SK-N-SH (cell line): ENCODE data around the gene RNF175. TPM values are rescaled to one million over a fixed set of nuclear protein-coding genes. Genes with fewer than 3 reads are reported as not detected.

ENCODE experiments used
- CTCF ChIA-PET: fragments of 300-600, 350-600 bp; formaldehyde crosslinking; extraction: SDS; loops from one replicate; lab custom pipeline; 2021; lab: Yijun Ruan, JAX
- POLR2A ChIA-PET: fragments of 350-600 bp; sonication (Branson Sonifier 250); formaldehyde crosslinking; extraction: SDS; loops from one replicate; lab custom pipeline; 2020; ENCODE audit warnings: antibody characterized with exemption, inconsistent platforms; lab: Yijun Ruan, JAX
- DNase-seq: peaks from one replicate; pipeline ENCODE4 v3.0.0; 2012
- H2AFZ ChIP-seq: fragments of 200-600 bp; sonication (generic); 2 replicates; pipeline ENCODE4 v1.8.1; 2016; ENCODE audit warnings: antibody characterized with exemption, mild to moderate bottlenecking, low read depth
- H3F3A ChIP-seq: fragments of 200-600 bp; sonication (generic); replicated peaks from 2 replicates; pipeline ENCODE3; 2016; ENCODE audit warnings: antibody characterized with exemption, mild to moderate bottlenecking; ENCODE audit not compliant: insufficient read depth
- H3K27ac ChIP-seq, 2 experiments: fragments of 200-500 bp in 1 of 2; fragments of 200-600 bp in 1 of 2; sonication (Bioruptor generic) in 1 of 2; sonication (generic), shearing (Covaris generic) in 1 of 2; 2 replicates each; pipeline versions ENCODE4 v1.5.1 to v1.6.1; 2014 to 2016; ENCODE audit warnings: low read depth in 2 of 2, inconsistent platforms in 1 of 2, low read length in 1 of 2, mild to moderate bottlenecking in 1 of 2, mixed read lengths in 1 of 2
- H3K27me3 ChIP-seq: fragments of 200-600 bp; sonication (generic), shearing (Covaris generic); 2 replicates; pipeline ENCODE4 v1.6.1; 2016; ENCODE audit warnings: mixed run types; ENCODE audit not compliant: insufficient read depth
- H3K36me3 ChIP-seq, 2 experiments: fragments of 200-500 bp in 1 of 2; fragments of 200-600 bp in 1 of 2; sonication (Bioruptor generic) in 1 of 2; sonication (generic) in 1 of 2; replicated peaks in 1 of 2; 2 replicates each; pipeline versions ENCODE3 to v1.5.1; 2014 to 2016; ENCODE audit warnings: low read length in 1 of 2, mild to moderate bottlenecking in 1 of 2; ENCODE audit not compliant: insufficient read depth in 2 of 2, control insufficient read depth in 1 of 2
- H3K4me1 ChIP-seq, 2 experiments: fragments of 200-500 bp in 1 of 2; fragments of 200-600 bp in 1 of 2; sonication (Bioruptor generic) in 1 of 2; sonication (generic), shearing (Covaris generic) in 1 of 2; 2 replicates each; pipeline versions ENCODE4 v1.5.1 to v1.6.1; 2014 to 2016; ENCODE audit warnings: low read depth in 1 of 2, low read length in 1 of 2, mixed run types in 1 of 2; ENCODE audit not compliant: insufficient read depth in 2 of 2, control insufficient read depth in 1 of 2
- H3K4me2 ChIP-seq: fragments of 200-600 bp; sonication (generic), shearing (Covaris generic); 2 replicates; pipeline ENCODE4 v1.6.1; 2017; ENCODE audit warnings: mixed run types
- H3K4me3 ChIP-seq, 2 experiments: fragments of 200-500 bp in 1 of 2; fragments of 200-600 bp in 1 of 2; sonication (Bioruptor generic) in 1 of 2; sonication (generic), shearing (Covaris generic) in 1 of 2; 2 replicates each; pipeline versions ENCODE4 v1.5.1 to v1.8.1; 2014 to 2016; ENCODE audit warnings: low read depth in 2 of 2, inconsistent platforms in 1 of 2, low read length in 1 of 2, mild to moderate bottlenecking in 1 of 2, mixed read lengths in 1 of 2, moderate library complexity in 1 of 2
- H3K79me2 ChIP-seq: fragments of 200-600 bp; sonication (generic); 2 replicates; pipeline ENCODE4 v1.8.1; 2017; ENCODE audit warnings: mild to moderate bottlenecking; ENCODE audit not compliant: insufficient read depth
- H3K9ac ChIP-seq: fragments of 200-600 bp; sonication (generic); 2 replicates; pipeline ENCODE4 v1.6.1; 2017; ENCODE audit warnings: mixed run types
- H3K9me2 ChIP-seq: fragments of 200-600 bp; sonication (generic); 2 replicates; pipeline ENCODE4 v1.6.1; 2017; ENCODE audit warnings: mixed run types
- H3K9me3 ChIP-seq: fragments of 200-600 bp; sonication (generic); 2 replicates; pipeline ENCODE4 v1.6.1; 2017; ENCODE audit warnings: mixed run types, mild to moderate bottlenecking, moderate library complexity
- H4K20me1 ChIP-seq: fragments of 200-600 bp; sonication (generic); 2 replicates; pipeline ENCODE4 v1.6.1; 2017; ENCODE audit warnings: mild to moderate bottlenecking, mixed run types; ENCODE audit not compliant: insufficient read depth
- CTCF ChIP-seq: fragments of 200-600 bp; sonication (generic); IDR thresholded peaks from 2 replicates; pipeline ENCODE4 v1.6.1; 2017; ENCODE audit warnings: antibody characterized with exemption, mild to moderate bottlenecking, moderate library complexity
- EZH2phosphoT487 ChIP-seq: fragments of 200-600 bp; sonication (generic); IDR thresholded peaks from 2 replicates; pipeline ENCODE4 v1.6.1; 2017; ENCODE audit warnings: low read depth, mixed run types, mild to moderate bottlenecking, antibody characterized with exemption, moderate library complexity, borderline replicate concordance
- FOSL2 ChIP-seq: IDR thresholded peaks from 2 replicates; pipeline ENCODE4 v1.4.0; 2012; ENCODE audit warnings: low read depth, mild to moderate bottlenecking, moderate library complexity, borderline replicate concordance
- FOXJ3 ChIP-seq: sonication (generic); formaldehyde crosslinking; IDR thresholded peaks from 2 replicates; pipeline ENCODE4 v1.5.1; 2020; ENCODE audit warnings: mild to moderate bottlenecking, missing genetic modification reagents
- GABPA ChIP-seq: IDR thresholded peaks from 2 replicates; pipeline ENCODE4 v1.4.0; 2012; ENCODE audit warnings: low read depth, mild to moderate bottlenecking
- GATA2 ChIP-seq: sonication (generic); formaldehyde crosslinking; IDR thresholded peaks from 2 replicates; pipeline ENCODE4 v1.5.0; 2020; ENCODE audit warnings: mild to moderate bottlenecking, missing genetic modification reagents
- JUND ChIP-seq: IDR thresholded peaks from 2 replicates; pipeline ENCODE4 v1.4.0; 2012
- MEF2A ChIP-seq: IDR thresholded peaks from 2 replicates; pipeline ENCODE4 v1.4.0; 2012; ENCODE audit warnings: low read depth, borderline replicate concordance
- POLR2AphosphoS5 ChIP-seq: IDR thresholded peaks from 2 replicates; pipeline ENCODE4 v1.6.1; 2012; ENCODE audit warnings: low read depth, low read length
- RFX5 ChIP-seq: IDR thresholded peaks from 2 replicates; pipeline ENCODE4 v1.6.1; 2012; ENCODE audit warnings: mild to moderate bottlenecking, improper control_type of control experiment, low read length
- RXRA ChIP-seq: IDR thresholded peaks from 2 replicates; pipeline ENCODE4 v1.4.0; 2012; ENCODE audit warnings: low read depth, mild to moderate bottlenecking, borderline replicate concordance
- SIN3A ChIP-seq: IDR thresholded peaks from 2 replicates; pipeline ENCODE4 v1.6.1; 2012; ENCODE audit warnings: low read depth, mild to moderate bottlenecking, low read length, moderate library complexity, borderline replicate concordance
- TAF1 ChIP-seq: IDR thresholded peaks from 2 replicates; pipeline ENCODE4 v1.6.1; 2012; ENCODE audit warnings: low read depth, mild to moderate bottlenecking, low read length, moderate library complexity, borderline replicate concordance
- TCF12 ChIP-seq: IDR thresholded peaks from 2 replicates; pipeline ENCODE4 v1.4.0; 2012
- TEAD4 ChIP-seq: IDR thresholded peaks from 2 replicates; pipeline ENCODE4 v1.4.0; 2012; ENCODE audit warnings: mild to moderate bottlenecking, borderline replicate concordance; ENCODE audit not compliant: insufficient read depth
- YY1 ChIP-seq: IDR thresholded peaks from 2 replicates; pipeline ENCODE4 v1.4.0; 2012; ENCODE audit warnings: low read depth, mild to moderate bottlenecking
- WGBS: methylation state at CpG from one replicate; pipeline ENCODE4 v1.1.6; 2017; ENCODE audit warnings: low lambda C conversion rate; 5-methylcytosine and 5-hydroxymethylcytosine counted together
- polyA plus RNA-seq, 3 experiments: library from polyadenylated mRNA; depleted of rRNA; stranded (reverse); fragments of >200 nt; gene quantifications; 2 replicates each; pipeline ENCODE4 v1.2.3, GENCODE V29; 2012
- TF ChIP-seq, protein P1 (sequence below): IDR thresholded peaks from 2 replicates; pipeline ENCODE4 v1.4.0; 2012; ENCODE audit warnings: low read depth, borderline replicate concordance

The RNF175 gene
- polyA plus RNA-seq, 1 of the 3 experiments (the other 2 are of a cell fraction), result 0.10 TPM

DNA sequence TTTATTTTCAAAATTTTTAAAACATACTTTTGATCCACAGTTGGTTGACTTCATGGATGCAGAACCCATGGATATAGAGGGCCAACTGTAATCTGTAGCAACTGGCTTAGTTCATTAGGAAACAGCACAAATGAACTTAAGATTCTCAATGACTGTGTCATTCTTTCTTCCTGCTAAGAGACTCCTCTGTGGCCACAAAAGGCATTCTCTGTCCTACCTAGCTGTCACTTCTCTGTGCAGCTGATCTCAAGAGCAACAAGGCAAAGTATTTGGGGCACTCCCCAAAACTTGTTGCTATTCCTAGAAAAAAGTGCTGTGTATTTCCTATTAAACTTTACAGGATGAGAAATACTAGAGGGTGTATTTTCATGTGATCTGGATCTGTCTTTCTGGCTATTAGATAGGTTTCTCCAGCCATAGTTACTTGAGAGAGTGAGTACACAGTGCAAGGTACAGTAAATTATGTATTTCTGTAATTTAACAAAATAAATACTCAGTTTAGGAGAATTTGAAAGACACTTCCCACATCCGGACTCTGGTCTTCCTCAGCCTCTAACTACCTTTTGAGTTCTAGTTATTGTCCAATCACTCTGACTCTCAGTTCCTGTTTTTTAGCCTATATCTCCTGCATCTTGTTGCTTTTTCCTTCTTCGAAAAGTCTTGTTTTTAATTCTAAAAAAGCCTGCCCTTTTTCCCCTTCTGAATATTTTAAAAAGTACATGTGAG lies 53.9 kb downstream of the RNF175 start:
- Histone ChIP-seq H3K79me2 (no peaks in the 10 kb centered on the region), H3K4me3 (no peak overlapping the region), H2AFZ (no peak overlapping the region), H3K9me3 (no peaks in the 10 kb centered on the region), H3K36me3 (no peaks in the 10 kb centered on the region), H3F3A (no peaks in the 10 kb centered on the region), H3K9ac (no peak overlapping the region), H3K27me3 (no peaks in the 10 kb centered on the region; the same call in 1 of the 2 replicates), H3K4me2 (no peak overlapping the region), H3K4me1 (no peaks in the 10 kb centered on the region), H3K9me2 (no peaks in the 10 kb centered on the region), H4K20me1 (no peaks in the 10 kb centered on the region), H3K27ac (no peak overlapping the region)
- ChIA-PET POLR2A (no interaction called here), CTCF (no interaction called here)
- TF ChIP-seq EZH2phosphoT487, result no peak
- TF ChIP-seq YY1, result no peak
- no peak for TF ChIP-seq GATA2 (CRISPR knock-in tag)
- TF ChIP-seq RXRA, result no peak
- TF ChIP-seq POLR2AphosphoS5, result no peak
- no peak for TF ChIP-seq FOSL2
- TF ChIP-seq TCF12, result no peak
- TF ChIP-seq RFX5, result no peak
- TF ChIP-seq TAF1, result no peak
- TF ChIP-seq, protein P1, sequence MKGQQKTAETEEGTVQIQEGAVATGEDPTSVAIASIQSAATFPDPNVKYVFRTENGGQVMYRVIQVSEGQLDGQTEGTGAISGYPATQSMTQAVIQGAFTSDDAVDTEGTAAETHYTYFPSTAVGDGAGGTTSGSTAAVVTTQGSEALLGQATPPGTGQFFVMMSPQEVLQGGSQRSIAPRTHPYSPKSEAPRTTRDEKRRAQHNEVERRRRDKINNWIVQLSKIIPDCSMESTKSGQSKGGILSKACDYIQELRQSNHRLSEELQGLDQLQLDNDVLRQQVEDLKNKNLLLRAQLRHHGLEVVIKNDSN, result no peak
- TF ChIP-seq JUND, result no peak
- no peak for DNase-seq
- 73% methylated on average over 2 of the region's 2 CpGs for WGBS

- WGBS, result 78% methylated on average over 7 of the region's 7 CpGs
Observed at GRCh38 chr4:153704522-153704921, 55.3 kb downstream of the RNF175 start.

More at GRCh38 chr4:153704522-153704921, 55.3 kb downstream of the RNF175 start:
- Histone ChIP-seq H3K9me3 (no peaks in the 10 kb centered on the region), H3K36me3 (no peaks in the 10 kb centered on the region), H3K4me3 (no peak overlapping the region), H3K9ac (no peak overlapping the region), H3K79me2 (no peaks in the 10 kb centered on the region), H3K4me2 (no peak overlapping the region), H3K27me3 (no peaks in the 10 kb centered on the region; the same call in 1 of the 2 replicates), H3K9me2 (no peaks in the 10 kb centered on the region), H3K27ac (no peak overlapping the region), H4K20me1 (no peaks in the 10 kb centered on the region), H2AFZ (no peak overlapping the region), H3K4me1 (no peaks in the 10 kb centered on the region), H3F3A (no peaks in the 10 kb centered on the region)
- DNase-seq, result no peak
- ChIA-PET POLR2A (no interaction called here), CTCF (interaction anchor here (0.7 kb wide), 1 partner anchor 61 kb away, joined by 3 read pairs; no protein-coding TSS in a partner anchor)
- TF ChIP-seq YY1 (no peak), EZH2phosphoT487 (no peak), CTCF (no peak), GABPA (no peak), SIN3A (no peak), TEAD4 (no peak), FOXJ3 (CRISPR knock-in tag) (no peak), MEF2A (no peak)
- TF ChIP-seq, protein P1, result no peak
